HepG2 (cell line): ENCODE results near the gene TNFSF12. TPM values are rescaled to one million over a fixed set of nuclear protein-coding genes. Genes with fewer than 3 reads are reported as not detected.

Source experiments
- AKAP8 ChIP-seq: sonication (generic); formaldehyde crosslinking; IDR thresholded peaks from 2 replicates; pipeline ENCODE4 v1.5.1; 2020; ENCODE audit warnings: mild to moderate bottlenecking, missing genetic modification reagents
- ASH2L ChIP-seq: fragments of 300-600, 200-600 bp; sonication (generic); IDR thresholded peaks from 2 replicates; pipeline ENCODE4 v1.7.0; 2017; ENCODE audit warnings: low read depth, mild to moderate bottlenecking, moderate library complexity, mixed read lengths, low read length; ENCODE audit not compliant: insufficient read length
- DMAP1 ChIP-seq: IDR thresholded peaks from 2 replicates; pipeline ENCODE4 v1.6.1; 2016
- FOXP1 ChIP-seq, 2 experiments: fragments of 450-650 bp in 1 of 2; IDR thresholded peaks; 2 replicates each; pipeline ENCODE4 v1.6.1; 2017 to 2018; ENCODE audit warnings: antibody characterized with exemption in 1 of 2
- GPN1 ChIP-seq: sonication (generic); formaldehyde crosslinking; IDR thresholded peaks from 2 replicates; pipeline ENCODE4 v1.5.1; 2020; ENCODE audit warnings: missing genetic modification reagents, borderline replicate concordance
- IKZF4 ChIP-seq: sonication (generic); formaldehyde crosslinking; IDR thresholded peaks from 2 replicates; pipeline ENCODE4 v1.5.1; 2020; ENCODE audit warnings: borderline replicate concordance, mild to moderate bottlenecking, low read depth, missing genetic modification reagents; ENCODE audit errors: not compliant biosample characterization
- IRX3 ChIP-seq: sonication (generic); formaldehyde crosslinking; IDR thresholded peaks from 2 replicates; pipeline ENCODE4 v1.8.1; 2023; ENCODE audit warnings: mild to moderate bottlenecking, low read depth, missing genetic modification reagents, borderline replicate concordance
- MIER3 ChIP-seq: IDR thresholded peaks from 2 replicates; pipeline ENCODE4 v1.6.1; 2016; ENCODE audit warnings: missing compliant biosample characterization, borderline replicate concordance
- MXD1 ChIP-seq: sonication (generic); formaldehyde crosslinking; IDR thresholded peaks from 2 replicates; pipeline ENCODE4 v1.4.0; 2020; ENCODE audit warnings: mild to moderate bottlenecking, missing genetic modification reagents
- NFYB ChIP-seq: sonication (generic); formaldehyde crosslinking; IDR thresholded peaks from 2 replicates; pipeline ENCODE4 v1.4.0; 2020; ENCODE audit warnings: missing genetic modification reagents
- SP4 ChIP-seq: sonication (generic); formaldehyde crosslinking; IDR thresholded peaks from 2 replicates; pipeline ENCODE4 v1.8.1; 2023; ENCODE audit warnings: mild to moderate bottlenecking, missing genetic modification reagents
- SP5 ChIP-seq: IDR thresholded peaks from 2 replicates; pipeline ENCODE4 v1.6.1; 2016; ENCODE audit warnings: low read depth, borderline replicate concordance
- STAT6 ChIP-seq: sonication (generic); formaldehyde crosslinking; IDR thresholded peaks from 2 replicates; pipeline ENCODE4 v1.4.0; 2020; ENCODE audit warnings: missing genetic modification reagents, mild to moderate bottlenecking, borderline replicate concordance
- ZFP36 ChIP-seq: fragments of 150-350 bp; IDR thresholded peaks from 2 replicates; pipeline ENCODE4 v1.6.1; 2018; ENCODE audit warnings: borderline replicate concordance, low read length, low read depth; ENCODE audit not compliant: partially characterized antibody
- ZNF124 ChIP-seq: sonication (generic); formaldehyde crosslinking; IDR thresholded peaks from 2 replicates; pipeline ENCODE4 v1.4.0; 2020; ENCODE audit warnings: missing genetic modification reagents
- ZNF143 ChIP-seq: sonication (generic); formaldehyde crosslinking; IDR thresholded peaks from 2 replicates; pipeline ENCODE4 v1.4.0; 2020; ENCODE audit warnings: missing genetic modification reagents
- ZNF549 ChIP-seq: sonication (generic); formaldehyde crosslinking; IDR thresholded peaks from 2 replicates; pipeline ENCODE4 v1.5.0; 2020; ENCODE audit warnings: missing genetic modification reagents
- ZNF556 ChIP-seq: sonication (generic); formaldehyde crosslinking; IDR thresholded peaks from 2 replicates; pipeline ENCODE4 v1.4.0; 2020; ENCODE audit warnings: mild to moderate bottlenecking, missing genetic modification reagents, borderline replicate concordance
- ZNF616 ChIP-seq: sonication (generic); formaldehyde crosslinking; IDR thresholded peaks from 2 replicates; pipeline ENCODE4 v1.5.0; 2020; ENCODE audit warnings: low read depth, mild to moderate bottlenecking, missing genetic modification reagents
- ZNF776 ChIP-seq: sonication (generic); formaldehyde crosslinking; IDR thresholded peaks from 2 replicates; pipeline ENCODE4 v1.4.0; 2020; ENCODE audit warnings: mild to moderate bottlenecking, missing genetic modification reagents
- ZNF883 ChIP-seq: sonication (generic); formaldehyde crosslinking; IDR thresholded peaks from 2 replicates; pipeline ENCODE4 v1.5.1; 2020; ENCODE audit warnings: mild to moderate bottlenecking, missing genetic modification reagents; ENCODE audit errors: not compliant biosample characterization
- polyA plus RNA-seq, 8 experiments: library from polyadenylated mRNA; depleted of rRNA in 3 of 8; stranded (reverse) in 7 of 8; unstranded in 1 of 8; fragments of >200 nt; fragmentation: Illumina TruSeq in 4 of 8; extraction: Trizol in 4 of 8; gene quantifications; 2 replicates each; pipeline versions ENCODE4 v1.2.1 to v1.2.3, GENCODE V29; 2011 to 2016; ENCODE audit warnings: low read depth in 4 of 8, missing spikeins in 1 of 8, mixed read lengths in 1 of 8; ENCODE audit not compliant: insufficient read depth in 1 of 8
- total RNA-seq, 5 experiments: library from RNA; depleted of rRNA; stranded (reverse); fragments of >200 nt; fragmentation: Illumina TruSeq; extraction: Trizol; gene quantifications; 2 replicates each; pipeline ENCODE4 v1.2.3, GENCODE V29; 2016; ENCODE audit warnings: low read depth in 1 of 5
- TF ChIP-seq, protein P1 (sequence below): sonication (generic); formaldehyde crosslinking; IDR thresholded peaks from 2 replicates; pipeline ENCODE4 v1.5.0; 2020; ENCODE audit warnings: mild to moderate bottlenecking, missing genetic modification reagents, moderate library complexity
- TF ChIP-seq, protein P2 (sequence below): sonication (generic); formaldehyde crosslinking; IDR thresholded peaks from 2 replicates; pipeline ENCODE4 v1.8.0; 2022; ENCODE audit warnings: missing genetic modification reagents, mild to moderate bottlenecking, inconsistent platforms, borderline replicate concordance

The TNFSF12 gene
- total and polyA plus RNA-seq, 2 of the 13 experiments (the other 11 are each of a cell fraction or from before 2014, with no cell fraction given) = 0.93 to 7.2 TPM

GRCh38 chr17:7583253-7584109 lies 34.6 kb downstream of the TNFSF12 start, which contains the start of gene MPDU1 (continued):
- no peak for TF ChIP-seq ZFP36
- TF ChIP-seq ZNF556 (CRISPR knock-in tag) = no peak; the same call in 1 of the 2 replicates
- peak; percentile 66 for TF ChIP-seq ZNF143 (CRISPR knock-in tag)
- no peak for TF ChIP-seq ZNF776
- TF ChIP-seq GPN1 (CRISPR knock-in tag) = no peak
- peak; percentile 94; the same call in 1 of the 2 replicates for TF ChIP-seq DMAP1 (CRISPR knock-in tag)
- TF ChIP-seq STAT6 (CRISPR knock-in tag) = peak; percentile 64; the same call in 1 of the 2 replicates
- peak; percentile 87 for TF ChIP-seq ASH2L
- TF ChIP-seq NFYB (CRISPR knock-in tag) = no peak
- TF ChIP-seq ZNF124 (CRISPR knock-in tag) = no peak
- peak; percentile 68 for TF ChIP-seq ZNF883 (CRISPR knock-in tag)
- TF ChIP-seq IKZF4 = peak; percentile 54
- TF ChIP-seq FOXP1 (IDR thresholded peaks at IDR 0.05) = no peak
- TF ChIP-seq FOXP1 (CRISPR knock-in tag; IDR thresholded peaks at IDR 0.05) = no peak
- TF ChIP-seq, protein P1, sequence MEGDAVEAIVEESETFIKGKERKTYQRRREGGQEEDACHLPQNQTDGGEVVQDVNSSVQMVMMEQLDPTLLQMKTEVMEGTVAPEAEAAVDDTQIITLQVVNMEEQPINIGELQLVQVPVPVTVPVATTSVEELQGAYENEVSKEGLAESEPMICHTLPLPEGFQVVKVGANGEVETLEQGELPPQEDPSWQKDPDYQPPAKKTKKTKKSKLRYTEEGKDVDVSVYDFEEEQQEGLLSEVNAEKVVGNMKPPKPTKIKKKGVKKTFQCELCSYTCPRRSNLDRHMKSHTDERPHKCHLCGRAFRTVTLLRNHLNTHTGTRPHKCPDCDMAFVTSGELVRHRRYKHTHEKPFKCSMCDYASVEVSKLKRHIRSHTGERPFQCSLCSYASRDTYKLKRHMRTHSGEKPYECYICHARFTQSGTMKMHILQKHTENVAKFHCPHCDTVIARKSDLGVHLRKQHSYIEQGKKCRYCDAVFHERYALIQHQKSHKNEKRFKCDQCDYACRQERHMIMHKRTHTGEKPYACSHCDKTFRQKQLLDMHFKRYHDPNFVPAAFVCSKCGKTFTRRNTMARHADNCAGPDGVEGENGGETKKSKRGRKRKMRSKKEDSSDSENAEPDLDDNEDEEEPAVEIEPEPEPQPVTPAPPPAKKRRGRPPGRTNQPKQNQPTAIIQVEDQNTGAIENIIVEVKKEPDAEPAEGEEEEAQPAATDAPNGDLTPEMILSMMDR (CRISPR knock-in tag) = peak; percentile 20; the same call in 1 of the 2 replicates
- TF ChIP-seq, protein P2, sequence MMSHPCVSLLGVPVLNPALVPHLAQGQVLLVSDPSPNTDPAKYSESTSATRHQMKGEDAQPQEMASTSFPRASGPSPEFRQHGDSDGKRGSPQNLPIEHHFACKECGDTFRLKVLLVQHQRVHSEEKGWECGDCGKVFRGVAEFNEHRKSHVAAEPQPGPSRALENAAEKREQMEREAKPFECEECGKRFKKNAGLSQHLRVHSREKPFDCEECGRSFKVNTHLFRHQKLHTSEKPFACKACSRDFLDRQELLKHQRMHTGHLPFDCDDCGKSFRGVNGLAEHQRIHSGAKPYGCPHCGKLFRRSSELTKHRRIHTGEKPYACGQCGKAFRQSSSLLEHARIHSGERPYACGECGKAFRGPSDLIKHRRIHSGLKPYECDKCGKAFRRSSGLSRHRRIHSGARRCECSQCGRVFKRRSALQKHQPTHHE (CRISPR knock-in tag) = peak; percentile 74; the same call in 1 of the 2 replicates
- TF ChIP-seq MXD1 (CRISPR knock-in tag) = no peak
- 0 out of 2 replicates have a peak, but pooled peaks have one; percentile 36 for TF ChIP-seq ZNF616
- no peak for TF ChIP-seq AKAP8 (CRISPR knock-in tag)
- TF ChIP-seq MIER3 (CRISPR knock-in tag) = peak; percentile 94
- TF ChIP-seq SP5 = peak; percentile 30; the same call in 1 of the 2 replicates
- no peak for TF ChIP-seq ZNF549 (CRISPR knock-in tag)
- peak; percentile 61; the same call in 1 of the 2 replicates for TF ChIP-seq SP4 (CRISPR knock-in tag)
- peak; percentile 57; the same call in 1 of the 2 replicates for TF ChIP-seq IRX3
